Esophagus muscularis mucosa (tissue), 3 donors: ENCODE measurements around the gene CLP1.

Experiments
- CTCF ChIP-seq, 3 experiments: fragments of 200-600 bp in 2 of 3; fragments of 450-650 bp in 1 of 3; sonication (generic) in 2 of 3; IDR thresholded peaks; one replicate each; pipeline ENCODE4 v1.5.1; 2017 to 2019; ENCODE audit warnings: antibody characterized with exemption in 3 of 3, mild to moderate bottlenecking in 2 of 3, moderate library complexity in 1 of 3
- POLR2A ChIP-seq: fragments of 450-650 bp; IDR thresholded peaks from one replicate; pipeline ENCODE4 v1.6.1; 2017; ENCODE audit warnings: antibody characterized with exemption, moderate library complexity, mild to moderate bottlenecking, low read depth
- POLR2AphosphoS5 ChIP-seq, 2 donors: sonication (generic); formaldehyde crosslinking; IDR thresholded peaks; one replicate each; pipeline ENCODE4 v1.6.1; 2017; ENCODE audit warnings: antibody characterized with exemption in 2 of 2

- TF ChIP-seq POLR2AphosphoS5 (IDR thresholded peaks at IDR 0.05) = peak in 1 of 2 donors; percentile 27
- no peak for TF ChIP-seq CTCF (IDR thresholded peaks at IDR 0.05)
- TF ChIP-seq POLR2A = no peak
These were observed 10.7 kb upstream of the CLP1 start for GRCh38 chr11:57646799-57647303.
